Activated B cell treated with CpG ODN at 0.5 μM for 24 hours (primary cell): ENCODE data around the gene CACTIN. TPM values are rescaled to one million over a fixed set of nuclear protein-coding genes. Genes with fewer than 3 reads are reported as not detected.
A peak's percentile ranks its signal among the peaks of the same experiment; 100 is the strongest.

Experiments
- ATAC-seq: fragments of 200-7000 bp; cut with Tn5 transposase; one replicate; pipeline ENCODE4 v1.10.0; 2021; ENCODE audit warnings: low read depth, mild to moderate bottlenecking, moderate library complexity
- CTCF ChIA-PET: fragments of 350-600 bp; sonication (Branson Sonifier 250); formaldehyde crosslinking; loops from one replicate; lab custom pipeline; 2021; ENCODE audit warnings: antibody characterized with exemption; lab: Charles Lee
- POLR2A ChIA-PET: fragments of 350-600 bp; sonication (Branson Sonifier 250); formaldehyde crosslinking; loops from one replicate; lab custom pipeline; 2021; ENCODE audit warnings: antibody characterized with exemption; lab: Charles Lee
- DNase-seq: peaks from one replicate; pipeline ENCODE4 v3.0.0; 2022
- H3K27ac Mint-ChIP-seq: one replicate; pipeline ENCODE4 v1.8.0; 2020; ENCODE audit warnings: mixed read lengths
- H3K27me3 Mint-ChIP-seq: one replicate; pipeline ENCODE4 v1.8.0; 2021; ENCODE audit warnings: mixed read lengths
- H3K36me3 Mint-ChIP-seq: one replicate; pipeline ENCODE4 v1.8.0; 2021; ENCODE audit warnings: low read depth, mixed read lengths
- H3K4me1 Mint-ChIP-seq: one replicate; pipeline ENCODE4 v1.8.0; 2021; ENCODE audit warnings: mixed read lengths
- H3K4me3 Mint-ChIP-seq: one replicate; pipeline ENCODE4 v1.8.0; 2020; ENCODE audit warnings: mild to moderate bottlenecking, mixed read lengths
- H3K9me3 Mint-ChIP-seq: one replicate; pipeline ENCODE4 v1.8.0; 2020; ENCODE audit warnings: mixed read lengths
- CTCF ChIP-seq: fragments of 200-600 bp; IDR thresholded peaks from one replicate; pipeline ENCODE4 v1.8.0; 2022; ENCODE audit warnings: antibody characterized with exemption, mild to moderate bottlenecking
- intact Hi-C: fragments of 100-400 bp; cut with micrococcal nuclease; formaldehyde crosslinking; loops from one replicate; pipeline ENCODE4 v1.15.1; 2024
- total RNA-seq: library from RNA; stranded (reverse); gene quantifications from 2 replicates; pipeline ENCODE4 v1.2.3, GENCODE V29; 2022

Gene CACTIN
- total RNA-seq, 1 donor from 2014 or later, result 48.1 TPM

- TF ChIP-seq CTCF, result no peak
- ChIA-PET POLR2A (interaction anchor here (0.6 to 1.1 kb wide), 3 partner anchors 17 to 427 kb away, joined by 3 to 4 read pairs (median 3); no protein-coding TSS in a partner anchor), CTCF (interaction anchor here (1.2 to 1.6 kb wide), 2 partner anchors 15 to 63 kb away, joined by 3 to 4 read pairs; no protein-coding TSS in a partner anchor)
- no peak overlapping the region for H3K27ac Mint-ChIP-seq
- H3K9me3 Mint-ChIP-seq, result no peaks in the 10 kb centered on the region
- DNase-seq, result no peak
- peaks cover 1% of the 10 kb centered on the region for H3K27me3 Mint-ChIP-seq
- peaks cover 18% of the 10 kb centered on the region for H3K4me1 Mint-ChIP-seq
- intact Hi-C loops, result loop anchor here (5.0 kb wide), 1 partner anchor 51 kb away; the partner anchor contains the start of gene MFSD12
- H3K36me3 Mint-ChIP-seq, result peaks cover 17% of the 10 kb centered on the region
- peak overlapping the region; percentile 42 for H3K4me3 Mint-ChIP-seq
- no peak for ATAC-seq
These were observed 18.4 kb downstream of the CACTIN start for GRCh38 chr19:3608079-3608641.

- Mint-ChIP-seq H3K4me3 (peak overlapping the region; percentile 65), H3K27ac (no peak overlapping the region), H3K27me3 (peaks cover 1% of the 10 kb centered on the region)
These were observed 19.1 kb downstream of the CACTIN start for GRCh38 chr19:3607303-3608078.

GRCh38 chr19:3606690-3607289 lies 19.8 kb downstream of the CACTIN start, which contains the start of gene TBXA2R:
Gene TBXA2R, minus strand, starts transcription at chr19:3606875. Its CDS starts 6,241 bp downstream, at chr19:3600634.
- Mint-ChIP-seq H3K4me1 (peaks cover 18% of the 10 kb centered on the region), H3K9me3 (no peaks in the 10 kb centered on the region), H3K27me3 (peaks cover 1% of the 10 kb centered on the region), H3K4me3 (peak within 1 kb of the TSS; percentile 65), H3K36me3 (peaks cover 10% of the 10 kb centered on the region), H3K27ac (no peak within 1 kb of the TSS)
- ATAC-seq (peak; percentile 63), DNase-seq (peak; percentile 74)
- ChIA-PET CTCF (interaction anchor here (0.9 to 1.2 kb wide), 2 partner anchors 16 to 61 kb away, joined by 3 to 4 read pairs; no protein-coding TSS in a partner anchor), POLR2A (interaction anchor here (0.6 kb wide), 1 partner anchor 22 kb away, joined by 4 read pairs; no protein-coding TSS in a partner anchor)
- intact Hi-C loops, result loop anchor here (5.0 kb wide), 1 partner anchor 49 kb away; the partner anchor contains the start of gene MFSD12
- no peak for TF ChIP-seq CTCF

More at GRCh38 chr19:3607303-3608078, 19.1 kb downstream of the CACTIN start:
- Mint-ChIP-seq H3K36me3 (peaks cover 15% of the 10 kb centered on the region), H3K9me3 (no peaks in the 10 kb centered on the region), H3K4me1 (peaks cover 18% of the 10 kb centered on the region)
- POLR2A ChIA-PET, result interaction anchor here (0.6 kb wide), 1 partner anchor 23 kb away, joined by 4 read pairs; no protein-coding TSS in a partner anchor
- CTCF ChIA-PET, result interaction anchor here (0.9 to 1.6 kb wide), 3 partner anchors 15 to 62 kb away, joined by 3 to 4 read pairs (median 3); no protein-coding TSS in a partner anchor
- ATAC-seq (no peak), DNase-seq (no peak)
- TF ChIP-seq CTCF, result no peak
- intact Hi-C loops, result loop anchor here (5.0 kb wide), 1 partner anchor 50 kb away; the partner anchor contains the start of gene MFSD12

- peak; percentile 35 for ATAC-seq
- DNase-seq, result no peak
- no peak for TF ChIP-seq CTCF
- Mint-ChIP-seq H3K4me3 (peak overlapping the region; percentile 63), H3K27me3 (peaks cover 1% of the 10 kb centered on the region), H3K9me3 (no peaks in the 10 kb centered on the region), H3K27ac (no peak overlapping the region), H3K4me1 (peaks cover 18% of the 10 kb centered on the region), H3K36me3 (peaks cover 8% of the 10 kb centered on the region)
- intact Hi-C loops, result loop anchor here (5.0 kb wide), 1 partner anchor 49 kb away; the partner anchor contains the start of gene MFSD12
- CTCF ChIA-PET, result no interaction called here
- POLR2A ChIA-PET, result no interaction called here
These were observed 20.4 kb downstream of the CACTIN start for GRCh38 chr19:3606174-3606689.
